KMS-11 (cell line): ENCODE data around the gene KIF3C.

Experiments used
- H2AFZ ChIP-seq: fragments of 200-600 bp; sonication (generic); 2 replicates; pipeline ENCODE4 v1.6.1; 2016; ENCODE audit warnings: antibody characterized with exemption, mixed run types, low read depth
- H3K27ac ChIP-seq: fragments of 200-600 bp; sonication (generic); 2 replicates; pipeline ENCODE4 v1.6.1; 2016; ENCODE audit warnings: mild to moderate bottlenecking, mixed run types
- H3K27me3 ChIP-seq: fragments of 200-600 bp; sonication (generic); 2 replicates; pipeline ENCODE4 v1.6.1; 2017; ENCODE audit warnings: mild to moderate bottlenecking, low read depth, mixed run types, moderate library complexity; ENCODE audit not compliant: insufficient read depth
- H3K36me3 ChIP-seq: fragments of 200-600 bp; sonication (generic); 2 replicates; pipeline ENCODE4 v1.6.1; 2017; ENCODE audit warnings: mild to moderate bottlenecking, mixed run types; ENCODE audit not compliant: insufficient read depth
- H3K4me1 ChIP-seq: fragments of 200-600 bp; sonication (generic); 2 replicates; pipeline ENCODE4 v1.6.1; 2016; ENCODE audit warnings: mild to moderate bottlenecking, low read depth, mixed run types; ENCODE audit not compliant: poor library complexity, severe bottlenecking
- H3K4me2 ChIP-seq: fragments of 200-600 bp; sonication (generic); 2 replicates; pipeline ENCODE4 v1.7.0; 2016; ENCODE audit warnings: mild to moderate bottlenecking, mixed run types
- H3K4me3 ChIP-seq: fragments of 200-600 bp; sonication (generic); IDR thresholded peaks from 2 replicates; pipeline ENCODE4 v1.6.1; 2017; ENCODE audit warnings: low read depth, low read length, mixed read lengths; ENCODE audit not compliant: insufficient read depth
- H3K79me2 ChIP-seq: fragments of 200-600 bp; sonication (generic); 2 replicates; pipeline ENCODE4 v1.6.1; 2016; ENCODE audit warnings: low read depth, mixed run types; ENCODE audit not compliant: insufficient read depth
- H3K9ac ChIP-seq: fragments of 200-600 bp; sonication (generic); 2 replicates; pipeline ENCODE4 v1.6.1; 2016; ENCODE audit warnings: mild to moderate bottlenecking, mixed run types
- H4K20me1 ChIP-seq: fragments of 200-600 bp; sonication (generic); 2 replicates; pipeline ENCODE4 v1.6.1; 2016; ENCODE audit warnings: mild to moderate bottlenecking, mixed run types; ENCODE audit not compliant: insufficient read depth
- TF ChIP-seq, protein P1 (sequence below): fragments of 200-600 bp; sonication (generic); conservative IDR thresholded peaks from 2 replicates; pipeline ENCODE4 v1.6.1; 2017; ENCODE audit warnings: low read depth, mild to moderate bottlenecking, antibody characterized with exemption, low read length, moderate library complexity, mixed read lengths

KIF3C gene

DNA sequence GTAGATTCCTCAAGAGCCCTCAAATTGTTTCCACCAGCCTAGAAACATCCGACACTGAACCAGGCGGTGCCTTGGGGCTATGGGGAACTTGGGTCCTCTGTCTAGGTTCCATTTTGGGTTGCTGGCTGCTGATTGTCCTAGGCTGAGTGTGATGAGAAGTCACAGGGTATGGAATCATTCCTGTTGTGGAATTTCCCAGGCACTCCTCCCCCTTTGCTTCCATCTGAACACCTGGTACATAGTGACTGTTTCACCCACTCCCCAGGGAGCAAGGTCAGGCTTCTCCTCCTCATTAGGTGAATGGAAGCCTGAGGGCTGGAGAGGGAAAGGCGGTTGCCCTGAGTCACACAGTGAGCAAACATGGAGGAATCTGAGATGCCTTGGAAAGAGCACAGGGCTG lies 4.5 kb downstream of the KIF3C start:
- Histone ChIP-seq H3K4me2 (no peak overlapping the region), H3K36me3 (no peaks in the 10 kb centered on the region), H3K27me3 (no peaks in the 10 kb centered on the region), H3K4me1 (no peaks in the 10 kb centered on the region), H3K4me3 (no peak overlapping the region), H3K9ac (no peak overlapping the region), H3K27ac (no peak overlapping the region), H2AFZ (no peak overlapping the region), H4K20me1 (no peaks in the 10 kb centered on the region), H3K79me2 (no peaks in the 10 kb centered on the region)
- TF ChIP-seq, protein P1, sequence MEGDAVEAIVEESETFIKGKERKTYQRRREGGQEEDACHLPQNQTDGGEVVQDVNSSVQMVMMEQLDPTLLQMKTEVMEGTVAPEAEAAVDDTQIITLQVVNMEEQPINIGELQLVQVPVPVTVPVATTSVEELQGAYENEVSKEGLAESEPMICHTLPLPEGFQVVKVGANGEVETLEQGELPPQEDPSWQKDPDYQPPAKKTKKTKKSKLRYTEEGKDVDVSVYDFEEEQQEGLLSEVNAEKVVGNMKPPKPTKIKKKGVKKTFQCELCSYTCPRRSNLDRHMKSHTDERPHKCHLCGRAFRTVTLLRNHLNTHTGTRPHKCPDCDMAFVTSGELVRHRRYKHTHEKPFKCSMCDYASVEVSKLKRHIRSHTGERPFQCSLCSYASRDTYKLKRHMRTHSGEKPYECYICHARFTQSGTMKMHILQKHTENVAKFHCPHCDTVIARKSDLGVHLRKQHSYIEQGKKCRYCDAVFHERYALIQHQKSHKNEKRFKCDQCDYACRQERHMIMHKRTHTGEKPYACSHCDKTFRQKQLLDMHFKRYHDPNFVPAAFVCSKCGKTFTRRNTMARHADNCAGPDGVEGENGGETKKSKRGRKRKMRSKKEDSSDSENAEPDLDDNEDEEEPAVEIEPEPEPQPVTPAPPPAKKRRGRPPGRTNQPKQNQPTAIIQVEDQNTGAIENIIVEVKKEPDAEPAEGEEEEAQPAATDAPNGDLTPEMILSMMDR, result no peak

DNA sequence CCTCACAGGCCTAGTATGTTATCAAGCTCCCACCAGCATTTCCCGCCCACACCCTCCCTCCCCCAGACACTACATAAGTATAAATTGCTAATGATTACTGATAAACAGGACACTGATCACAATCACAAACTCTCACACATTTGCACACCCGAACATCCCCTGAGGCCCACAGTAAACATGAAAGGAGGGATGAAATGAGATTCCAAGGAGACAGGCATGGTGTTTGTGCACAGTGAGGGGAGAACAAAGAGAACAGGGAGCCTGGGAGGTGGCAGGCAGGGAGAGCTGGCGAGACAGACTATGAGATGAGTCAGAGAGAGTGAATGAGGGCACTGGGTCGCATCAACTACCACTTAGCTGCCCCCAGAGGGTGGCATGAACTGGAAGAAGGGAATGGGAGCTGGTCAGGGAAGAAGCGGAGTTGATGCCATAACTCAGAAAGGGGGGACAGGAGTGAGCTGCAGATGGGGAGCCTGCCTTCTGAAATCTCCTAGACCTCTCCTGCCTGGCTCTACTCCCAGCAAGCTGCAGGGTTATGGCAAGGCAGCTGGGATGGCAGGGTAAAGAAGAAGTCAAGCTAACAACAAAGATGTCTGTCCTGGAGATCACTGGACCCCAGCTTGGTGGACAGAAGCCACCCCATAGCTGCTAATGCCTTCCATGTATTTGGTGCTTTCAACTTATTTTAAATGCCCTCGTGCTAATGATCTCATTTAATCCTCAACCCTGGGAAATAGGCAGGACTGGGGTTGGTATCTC lies 5.1 kb downstream of the KIF3C start:
- no peaks in the 10 kb centered on the region for H3K4me1 ChIP-seq
- no peak overlapping the region for H3K4me3 ChIP-seq
- no peaks in the 10 kb centered on the region for H3K36me3 ChIP-seq
- H3K27me3 ChIP-seq, result no peaks in the 10 kb centered on the region
- no peaks in the 10 kb centered on the region for H4K20me1 ChIP-seq
- TF ChIP-seq, protein P1, result no peak
- no peak overlapping the region for H3K9ac ChIP-seq
- H3K79me2 ChIP-seq, result no peaks in the 10 kb centered on the region
- H3K27ac ChIP-seq, result no peak overlapping the region
- no peak overlapping the region for H2AFZ ChIP-seq
- no peak overlapping the region for H3K4me2 ChIP-seq

DNA sequence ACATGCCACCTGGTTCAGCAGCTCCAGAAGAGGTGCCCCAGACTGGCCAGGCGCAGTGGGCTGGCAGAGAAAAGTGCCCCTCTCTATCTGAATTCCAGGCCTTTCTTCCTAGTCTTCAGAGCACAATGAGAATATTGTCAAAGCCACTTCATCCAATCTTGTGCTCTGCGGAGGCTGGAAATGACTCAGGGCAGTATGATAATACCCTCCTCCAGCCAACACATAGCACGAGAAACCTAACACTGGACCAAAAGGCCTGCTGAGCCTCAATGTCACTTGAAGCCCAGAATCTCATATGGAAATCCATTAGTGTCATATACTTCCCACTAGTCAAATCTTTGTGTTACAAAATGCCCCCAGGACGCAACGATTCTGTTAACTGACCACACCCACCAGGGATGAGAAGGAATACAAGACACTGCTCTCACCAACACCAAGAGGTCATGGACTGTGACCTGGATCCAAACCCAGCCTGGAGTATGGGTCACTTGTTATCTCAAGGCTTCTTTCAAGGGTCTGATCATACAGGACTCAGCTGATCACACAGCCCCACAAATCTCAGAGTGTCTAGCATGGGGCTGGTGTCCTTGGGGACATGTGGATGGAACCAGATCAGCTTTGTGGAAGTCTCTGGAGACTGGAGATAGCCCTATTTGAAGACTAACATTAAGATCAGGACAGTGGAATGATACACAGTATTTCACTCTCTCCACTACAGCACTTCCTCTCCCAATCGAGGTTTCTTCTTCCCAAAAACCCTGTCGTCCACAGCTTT lies 10.1 kb downstream of the KIF3C start:
- H3K36me3 ChIP-seq, result no peaks in the 10 kb centered on the region
- H3K9ac ChIP-seq, result no peak overlapping the region
- H3K4me1 ChIP-seq, result no peaks in the 10 kb centered on the region
- no peaks in the 10 kb centered on the region for H4K20me1 ChIP-seq
- H3K4me2 ChIP-seq, result no peak overlapping the region
- H3K27ac ChIP-seq, result no peak overlapping the region
- TF ChIP-seq, protein P1, result no peak
- no peak overlapping the region for H2AFZ ChIP-seq
- H3K4me3 ChIP-seq, result no peak overlapping the region
- H3K79me2 ChIP-seq, result no peaks in the 10 kb centered on the region
- H3K27me3 ChIP-seq, result no peaks in the 10 kb centered on the region

DNA sequence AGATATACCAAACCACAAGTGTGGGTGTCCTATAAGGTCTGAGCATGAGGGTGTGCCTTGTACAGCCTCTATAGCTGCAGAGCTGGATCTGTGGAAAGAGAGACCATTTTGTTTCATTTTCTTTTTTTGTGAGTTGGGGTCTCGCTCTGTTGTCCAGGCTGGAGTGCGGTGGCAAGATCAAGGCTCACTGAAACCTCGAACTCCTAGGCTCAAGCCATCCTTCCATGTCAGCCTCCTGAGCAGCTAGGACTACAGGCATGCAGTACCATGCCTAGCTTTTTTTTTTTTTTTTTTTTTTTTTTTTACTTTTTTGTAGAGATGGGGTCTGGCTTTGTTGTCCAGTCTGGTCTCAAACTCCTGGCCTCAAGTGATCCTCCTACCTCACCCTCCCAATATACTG lies 10.7 kb downstream of the KIF3C start:
- H3K9ac ChIP-seq, result no peak overlapping the region
- no peaks in the 10 kb centered on the region for H3K4me1 ChIP-seq
- H3K4me3 ChIP-seq, result no peak overlapping the region
- H2AFZ ChIP-seq, result no peak overlapping the region
- no peaks in the 10 kb centered on the region for H3K36me3 ChIP-seq
- no peaks in the 10 kb centered on the region for H4K20me1 ChIP-seq
- TF ChIP-seq, protein P1, result no peak
- H3K27me3 ChIP-seq, result no peaks in the 10 kb centered on the region
- no peaks in the 10 kb centered on the region for H3K79me2 ChIP-seq
- H3K27ac ChIP-seq, result no peak overlapping the region
- H3K4me2 ChIP-seq, result no peak overlapping the region
